Left ventricle myocardium inferior (tissue), 1 donor: ENCODE measurements around the gene SEMA6C. TPM values are rescaled to one million over a fixed set of nuclear protein-coding genes. Genes with fewer than 3 reads are reported as not detected.

Experiments used
- DNase-seq: peaks from one replicate; pipeline ENCODE4 v3.0.0-alpha.2; 2020
- H3K27ac ChIP-seq: fragments of 200-600 bp; replicated peaks from 2 replicates; pipeline ENCODE4 v1.8.0; 2021
- H3K27me3 ChIP-seq: fragments of 200-600 bp; 2 replicates; pipeline ENCODE4 v1.8.0; 2021; ENCODE audit warnings: low read depth
- H3K36me3 ChIP-seq: fragments of 200-600 bp; 2 replicates; pipeline ENCODE4 v1.8.0; 2021
- H3K4me1 ChIP-seq: fragments of 200-600 bp; 2 replicates; pipeline ENCODE4 v1.8.0; 2021
- H3K4me3 ChIP-seq: fragments of 200-600 bp; 2 replicates; pipeline ENCODE4 v1.8.0; 2021; ENCODE audit warnings: mild to moderate bottlenecking, moderate library complexity
- H3K9me3 ChIP-seq: fragments of 200-600 bp; replicated peaks from 2 replicates; pipeline ENCODE4 v1.8.0; 2021
- CTCF ChIP-seq: fragments of 200-600 bp; IDR thresholded peaks from 2 replicates; pipeline ENCODE4 v1.8.0; 2021; ENCODE audit warnings: antibody characterized with exemption, mild to moderate bottlenecking, borderline replicate concordance
- intact Hi-C: fragments of 100-400 bp; cut with micrococcal nuclease; formaldehyde crosslinking; loops from one replicate; pipeline ENCODE4 v1.11.0; 2022
- total RNA-seq: library from RNA; stranded (reverse); fragmentation: NEBNext Ultra II Directional; extraction: Animal tissue kit (Norgen Biotek cat#: 25700); gene quantifications from one replicate; pipeline ENCODE4 v1.2.1, GENCODE V29; 2021
- donor health status: DM: no; HTN: yes; CAD: no; lungs with severe emphysema.

The SEMA6C gene
- total RNA-seq, 1 donor from 2014 or later = 77.7 TPM

- DNase-seq = no peak
- intact Hi-C loops = loop anchor here (2.0 kb wide), 1 partner anchor 31 kb away; no protein-coding TSS in a partner anchor
- Histone ChIP-seq H3K4me1 (peaks cover 20% of the 10 kb centered on the region), H3K9me3 (no peaks in the 10 kb centered on the region), H3K27me3 (no peaks in the 10 kb centered on the region), H3K27ac (no peak overlapping the region), H3K4me3 (no peak overlapping the region), H3K36me3 (peaks cover 78% of the 10 kb centered on the region)
- TF ChIP-seq CTCF = no peak
Observed at GRCh38 chr1:151137789-151138188, 8.6 kb downstream of the SEMA6C start.

DNA sequence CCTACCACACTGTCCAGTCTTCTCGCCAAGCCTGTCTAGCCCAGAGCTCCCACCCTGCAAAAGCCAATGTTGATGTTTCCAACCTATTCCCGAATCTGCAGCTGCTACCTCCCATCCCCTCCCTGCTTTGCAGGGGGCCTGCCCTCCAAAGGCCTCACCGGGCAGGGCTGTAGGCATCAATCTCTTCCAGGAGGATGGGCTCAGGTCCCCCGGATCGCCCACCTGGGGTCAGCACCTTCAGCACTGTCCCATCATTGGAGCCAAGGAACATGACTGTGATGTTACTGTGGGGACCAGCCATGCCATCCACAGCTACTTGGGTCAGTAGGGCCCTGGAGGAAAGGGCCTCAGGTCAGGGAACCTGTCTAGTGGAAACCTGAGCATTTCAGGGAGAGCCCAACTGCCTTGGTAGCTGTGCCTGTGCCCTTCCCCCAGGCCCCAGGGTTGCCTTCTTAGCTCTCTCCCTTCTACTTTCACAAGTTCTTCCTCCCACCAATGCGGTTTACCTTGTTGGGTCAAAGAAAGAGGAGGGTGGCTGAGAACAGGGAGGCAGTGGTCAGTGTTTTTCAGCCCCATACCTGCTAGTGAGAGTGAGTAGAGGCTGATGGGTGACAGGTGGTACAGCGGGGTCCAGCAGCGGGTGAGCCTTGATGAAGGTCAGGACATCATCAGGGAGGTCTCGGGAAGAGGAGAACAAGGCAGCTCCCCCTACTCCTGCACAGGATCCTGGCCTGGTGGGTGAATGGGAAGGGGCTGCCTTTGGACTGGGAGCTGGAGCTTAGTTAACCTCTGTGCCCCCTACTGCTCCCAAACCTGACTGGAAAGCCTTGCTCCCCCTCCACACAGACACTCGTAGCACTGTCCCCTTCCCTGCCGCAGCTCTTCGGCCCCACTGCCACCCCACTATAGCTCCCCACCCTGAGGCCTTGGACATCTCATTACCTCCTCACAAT is 10.7 kb downstream of the SEMA6C start:
- no peak for DNase-seq
- H3K27ac ChIP-seq = no peak overlapping the region
- intact Hi-C loops = loop anchor here (2.0 kb wide), 1 partner anchor 29 kb away; no protein-coding TSS in a partner anchor

GRCh38 chr1:151134991-151135390 is 11.4 kb downstream of the SEMA6C start:
- Histone ChIP-seq H3K9me3 (no peaks in the 10 kb centered on the region), H3K27me3 (no peaks in the 10 kb centered on the region), H3K4me1 (peaks cover 22% of the 10 kb centered on the region), H3K27ac (no peak overlapping the region), H3K4me3 (no peak overlapping the region), H3K36me3 (peaks cover 78% of the 10 kb centered on the region)
- no peak for DNase-seq
- no peak for TF ChIP-seq CTCF
- intact Hi-C loops = no loop called here

More for the DNA sequence above, 10.7 kb downstream of the SEMA6C start:
- no peak for TF ChIP-seq CTCF
- Histone ChIP-seq H3K4me3 (no peak overlapping the region), H3K4me1 (peaks cover 22% of the 10 kb centered on the region), H3K9me3 (no peaks in the 10 kb centered on the region), H3K27me3 (no peaks in the 10 kb centered on the region), H3K36me3 (peaks cover 84% of the 10 kb centered on the region)

- Histone ChIP-seq H3K27ac (no peak overlapping the region), H3K36me3 (peaks cover 72% of the 10 kb centered on the region), H3K9me3 (no peaks in the 10 kb centered on the region), H3K4me3 (no peak overlapping the region), H3K4me1 (peaks cover 22% of the 10 kb centered on the region), H3K27me3 (no peaks in the 10 kb centered on the region)
- no peak for DNase-seq
- no peak for TF ChIP-seq CTCF
- intact Hi-C loops = no loop called here
Observed at GRCh38 chr1:151134396-151134795, 12.0 kb downstream of the SEMA6C start.

GRCh38 chr1:151133018-151133806 is 13.2 kb downstream of the SEMA6C start:
- Histone ChIP-seq H3K4me1 (peaks cover 22% of the 10 kb centered on the region), H3K4me3 (no peak overlapping the region)
- no peak for TF ChIP-seq CTCF

More at GRCh38 chr1:151133018-151133806, 13.2 kb downstream of the SEMA6C start:
- H3K36me3 ChIP-seq = peaks cover 60% of the 10 kb centered on the region
- no peak overlapping the region for H3K27ac ChIP-seq
- H3K9me3 ChIP-seq = no peaks in the 10 kb centered on the region
- no peak for DNase-seq
- no peaks in the 10 kb centered on the region for H3K27me3 ChIP-seq
- intact Hi-C loops = no loop called here
